Activated effector memory CD4-positive, alpha-beta T cell treated with Interleukin-2 at 50 U/mL for 16 hours (primary cell): ENCODE measurements around the gene MYT1.

Experiments used
- DNase-seq: peaks from one replicate; pipeline ENCODE4 v3.0.0-alpha.2; 2020

Gene MYT1

GRCh38 chr20:64254156-64254555 is 89.9 kb downstream of the MYT1 start:
- DNase-seq: no peak

GRCh38 chr20:64254571-64255360 is 90.5 kb downstream of the MYT1 start:
- DNase-seq: no peak

GRCh38 chr20:64255361-64256281 is 91.4 kb downstream of the MYT1 start, which contains the start of gene PCMTD2:
Gene PCMTD2 (plus strand): TSS chr20:64255748. CDS start chr20:64259966, 4,218 bp downstream.
- peak; percentile 80 for DNase-seq

GRCh38 chr20:64256282-64256935 is 92.2 kb downstream of the MYT1 start:
- DNase-seq: no peak

- no peak for DNase-seq
Observed at GRCh38 chr20:64257107-64257757, 93.0 kb downstream of the MYT1 start.

GRCh38 chr20:64258071-64258823 is 94.0 kb downstream of the MYT1 start:
- no peak for DNase-seq

- DNase-seq: no peak
Observed at GRCh38 chr20:64260239-64260638, 96.0 kb downstream of the MYT1 start.

GRCh38 chr20:64261138-64261537 is 96.9 kb downstream of the MYT1 start:
- no peak for DNase-seq

GRCh38 chr20:64264091-64264490 is 99.8 kb downstream of the MYT1 start:
- DNase-seq: no peak

GRCh38 chr20:64265201-64265600 is 100.9 kb downstream of the MYT1 start:
- DNase-seq: no peak

- DNase-seq: no peak
Observed at GRCh38 chr20:64266988-64267387, 102.7 kb downstream of the MYT1 start.

GRCh38 chr20:64268174-64268573 is 103.9 kb downstream of the MYT1 start:
- no peak for DNase-seq

GRCh38 chr20:64269604-64270411 is 105.6 kb downstream of the MYT1 start:
- DNase-seq: no peak

GRCh38 chr20:64271636-64272035 is 107.4 kb downstream of the MYT1 start:
- no peak for DNase-seq

- DNase-seq: no peak
Observed at GRCh38 chr20:64273109-64273508, 108.9 kb downstream of the MYT1 start.

GRCh38 chr20:64276817-64277216 is 112.6 kb downstream of the MYT1 start:
- no peak for DNase-seq

- no peak for DNase-seq
Observed at GRCh38 chr20:64277571-64278316, 113.5 kb downstream of the MYT1 start.

GRCh38 chr20:64278317-64278681 is 114.0 kb downstream of the MYT1 start:
- no peak for DNase-seq

- no peak for DNase-seq
Observed at GRCh38 chr20:64279826-64280459, 115.7 kb downstream of the MYT1 start.

GRCh38 chr20:64280460-64280843 is 116.2 kb downstream of the MYT1 start:
- DNase-seq: no peak
